Measurements from ENCODE around the gene MYO1G. TPM values are rescaled to one million over a fixed set of nuclear protein-coding genes. Genes with fewer than 3 reads are reported as not detected.

Gene MYO1G
- total RNA-seq, 2 experiments from 2014 or later = 155 to 157 TPM

DNA sequence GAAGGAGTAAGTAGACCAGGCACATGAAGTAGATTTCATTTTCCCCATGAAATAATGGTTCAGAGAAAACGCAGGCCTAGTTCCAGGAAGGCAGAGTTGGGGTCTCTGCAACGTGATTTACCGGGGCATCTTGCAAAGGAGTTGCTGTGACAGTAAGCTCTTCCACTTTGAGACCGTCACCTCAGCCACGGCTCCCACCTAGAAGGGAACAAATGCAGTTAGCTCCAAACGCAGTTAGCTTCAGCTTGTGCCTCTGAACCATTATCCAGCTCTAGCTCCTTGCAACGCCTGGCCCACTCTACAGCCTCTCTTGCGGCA, 7.0 kb upstream of the MYO1G start:
- H3K4me3 ChIP-seq (ENCODE audit: low read length) = peak overlapping the region; percentile 74
- peaks cover 36% of the 10 kb centered on the region for H3K36me3 ChIP-seq (ENCODE audit: insufficient read depth, low read length)
- no peaks in the 10 kb centered on the region for H3K27me3 Mint-ChIP-seq
- DNase-seq = no peak
- peak overlapping the region; percentile 95 for H3K4me3 Mint-ChIP-seq
- H3K9me3 ChIP-seq (ENCODE audit: control insufficient read depth in 1 of 2, insufficient read depth in 1 of 2, low read length in 2 of 2) = no peaks in the 10 kb centered on the region
- peak; percentile 20 for ATAC-seq (ENCODE audit: poor library complexity)
- peak overlapping the region; percentile 94 to 95 for H3K27ac ChIP-seq (ENCODE audit: low read depth in 1 of 2, low read length in 2 of 2)
- intact Hi-C loops (cut with DNase I, micrococcal nuclease) = loop anchor here (1.0 to 10.0 kb wide), 6 partner anchors 15 to 401 kb away; partner anchors contain the start of genes PPIA (in 1 of the 2), TBRG4 (in 1 of the 2), TMED4 (in 1 of the 2) and ZMIZ2 (in 1 of the 2)
- ChIA-PET CTCF (interaction anchor here (0.6 to 1.7 kb wide), 4 partner anchors 12 to 352 kb away, joined by 3 to 6 read pairs (median 4); no protein-coding TSS in a partner anchor), POLR2A (interaction anchor here (0.6 to 16.1 kb wide), 11 partner anchors 8 to 138 kb away, joined by 3 to 321 read pairs (median 6); partner anchors contain the start of genes CCM2, H2AZ2, PURB and TBRG4)
- H3K36me3 Mint-ChIP-seq (ENCODE audit: low read depth) = peaks cover 51% of the 10 kb centered on the region
- H3K27ac Mint-ChIP-seq = peak overlapping the region; percentile 95
- H3K4me1 ChIP-seq (ENCODE audit: insufficient read depth, low read length) = peaks cover 58% of the 10 kb centered on the region
- no peaks in the 10 kb centered on the region for H3K27me3 ChIP-seq (ENCODE audit: control insufficient read depth in 1 of 2, insufficient read depth in 2 of 2, low read length in 2 of 2)
- H3K4me1 Mint-ChIP-seq (ENCODE audit: low read depth) = peaks cover 56% of the 10 kb centered on the region
- no peaks in the 10 kb centered on the region for H3K9me3 Mint-ChIP-seq
- TF ChIP-seq, protein P1, sequence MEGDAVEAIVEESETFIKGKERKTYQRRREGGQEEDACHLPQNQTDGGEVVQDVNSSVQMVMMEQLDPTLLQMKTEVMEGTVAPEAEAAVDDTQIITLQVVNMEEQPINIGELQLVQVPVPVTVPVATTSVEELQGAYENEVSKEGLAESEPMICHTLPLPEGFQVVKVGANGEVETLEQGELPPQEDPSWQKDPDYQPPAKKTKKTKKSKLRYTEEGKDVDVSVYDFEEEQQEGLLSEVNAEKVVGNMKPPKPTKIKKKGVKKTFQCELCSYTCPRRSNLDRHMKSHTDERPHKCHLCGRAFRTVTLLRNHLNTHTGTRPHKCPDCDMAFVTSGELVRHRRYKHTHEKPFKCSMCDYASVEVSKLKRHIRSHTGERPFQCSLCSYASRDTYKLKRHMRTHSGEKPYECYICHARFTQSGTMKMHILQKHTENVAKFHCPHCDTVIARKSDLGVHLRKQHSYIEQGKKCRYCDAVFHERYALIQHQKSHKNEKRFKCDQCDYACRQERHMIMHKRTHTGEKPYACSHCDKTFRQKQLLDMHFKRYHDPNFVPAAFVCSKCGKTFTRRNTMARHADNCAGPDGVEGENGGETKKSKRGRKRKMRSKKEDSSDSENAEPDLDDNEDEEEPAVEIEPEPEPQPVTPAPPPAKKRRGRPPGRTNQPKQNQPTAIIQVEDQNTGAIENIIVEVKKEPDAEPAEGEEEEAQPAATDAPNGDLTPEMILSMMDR (IDR thresholded peaks at IDR 0.05) = no peak

DNA sequence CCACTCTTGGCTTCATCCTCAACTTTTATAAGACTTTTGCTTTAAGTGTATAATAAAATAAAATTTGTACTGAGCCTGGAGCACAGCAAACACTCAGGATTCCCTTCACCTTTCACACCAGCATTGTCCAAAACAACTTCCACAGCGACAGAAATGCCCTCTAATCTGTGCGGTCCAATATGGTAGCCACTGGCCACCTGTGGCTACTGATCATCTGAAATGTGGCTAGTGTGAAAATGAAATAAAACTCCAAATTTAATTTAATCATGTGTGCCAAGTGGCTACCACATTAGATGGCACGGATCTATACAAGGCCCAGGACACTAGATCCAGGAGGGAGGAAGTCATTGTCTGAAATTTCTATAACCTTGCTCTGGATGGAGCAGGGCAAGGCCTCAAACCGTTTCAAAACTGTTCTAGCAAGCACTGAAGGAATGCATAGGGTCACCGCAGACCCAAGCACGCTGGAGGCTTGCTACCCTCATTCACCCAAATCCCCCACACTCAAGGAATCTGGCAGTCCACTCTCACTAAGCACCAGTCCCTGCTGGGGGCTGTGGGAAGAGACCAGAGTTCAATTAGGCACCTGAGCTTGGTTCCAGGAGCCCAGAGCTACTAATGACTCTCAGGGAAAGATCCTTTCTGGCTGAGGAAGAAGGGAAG, 6.3 kb upstream of the MYO1G start:
- Histone ChIP-seq H3K4me1 (ENCODE audit: insufficient read depth, low read length) (peaks cover 65% of the 10 kb centered on the region), H3K36me3 (ENCODE audit: insufficient read depth, low read length) (peaks cover 36% of the 10 kb centered on the region), H3K27ac (ENCODE audit: low read depth in 1 of 2, low read length in 2 of 2) (peak overlapping the region; percentile 94 to 95), H3K27me3 (ENCODE audit: control insufficient read depth in 1 of 2, insufficient read depth in 2 of 2, low read length in 2 of 2) (no peaks in the 10 kb centered on the region), H3K9me3 (ENCODE audit: control insufficient read depth in 1 of 2, insufficient read depth in 1 of 2, low read length in 2 of 2) (no peaks in the 10 kb centered on the region), H3K4me3 (ENCODE audit: low read length) (peak overlapping the region; percentile 74)
- ChIA-PET CTCF (interaction anchor here (1.0 to 1.7 kb wide), 4 partner anchors 11 to 151 kb away, joined by 4 to 6 read pairs (median 4); no protein-coding TSS in a partner anchor), POLR2A (interaction anchor here (0.6 to 16.1 kb wide), 12 partner anchors 7 to 137 kb away, joined by 3 to 321 read pairs (median 8); partner anchors contain the start of genes CCM2, H2AZ2, PURB and TBRG4)
- TF ChIP-seq, protein P1 (IDR thresholded peaks at IDR 0.05) = no peak
- Mint-ChIP-seq H3K36me3 (ENCODE audit: low read depth) (peaks cover 51% of the 10 kb centered on the region), H3K27ac (peak overlapping the region; percentile 95), H3K9me3 (no peaks in the 10 kb centered on the region), H3K27me3 (no peaks in the 10 kb centered on the region), H3K4me1 (ENCODE audit: low read depth) (peaks cover 63% of the 10 kb centered on the region), H3K4me3 (peak overlapping the region; percentile 95)
- ATAC-seq (ENCODE audit: poor library complexity) = no peak
- peak in 1 of 14 experiments; percentile 14 for DNase-seq
- intact Hi-C loops (cut with DNase I, micrococcal nuclease) = loop anchor here in 1 of 2 experiments (5.0 to 10.0 kb wide), 5 partner anchors 42 to 400 kb away; partner anchors contain the start of genes PPIA, TBRG4, TMED4 and ZMIZ2

DNA sequence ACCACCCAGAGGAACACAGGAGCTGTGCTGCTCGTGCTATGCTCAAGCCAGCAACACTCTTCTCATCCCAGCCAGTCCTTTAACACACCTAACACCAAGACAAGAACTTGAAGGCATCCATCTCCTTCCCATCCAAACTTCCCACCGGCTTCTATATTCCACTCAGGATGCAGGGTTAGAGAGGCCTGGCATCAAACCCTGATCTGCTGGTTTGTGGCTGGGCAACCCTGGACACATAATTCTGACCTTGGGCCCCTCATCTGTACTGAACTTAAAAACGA, 5.6 kb upstream of the MYO1G start:
- ChIA-PET CTCF (no interaction called here), POLR2A (interaction anchor here (2.3 to 16.1 kb wide), 2 partner anchors 17 to 47 kb away, joined by 10 to 321 read pairs; no protein-coding TSS in a partner anchor)
- intact Hi-C loops (cut with DNase I, micrococcal nuclease) = loop anchor here in 1 of 2 experiments (10.0 kb wide), 1 partner anchor 400 kb away; the partner anchor contains the start of gene TMED4
- Mint-ChIP-seq H3K36me3 (ENCODE audit: low read depth) (peaks cover 51% of the 10 kb centered on the region), H3K9me3 (no peaks in the 10 kb centered on the region), H3K27me3 (no peaks in the 10 kb centered on the region), H3K4me3 (peak overlapping the region; percentile 95), H3K4me1 (ENCODE audit: low read depth) (peaks cover 71% of the 10 kb centered on the region), H3K27ac (peak overlapping the region; percentile 95)
- Histone ChIP-seq H3K27ac (ENCODE audit: low read depth in 1 of 2, low read length in 2 of 2) (peak overlapping the region; percentile 94 to 95), H3K9me3 (ENCODE audit: control insufficient read depth in 1 of 2, insufficient read depth in 1 of 2, low read length in 2 of 2) (no peaks in the 10 kb centered on the region), H3K4me1 (ENCODE audit: insufficient read depth, low read length) (peaks cover 72% of the 10 kb centered on the region), H3K36me3 (ENCODE audit: insufficient read depth, low read length) (peaks cover 36% of the 10 kb centered on the region), H3K4me3 (ENCODE audit: low read length) (no peak overlapping the region), H3K27me3 (ENCODE audit: control insufficient read depth in 1 of 2, insufficient read depth in 2 of 2, low read length in 2 of 2) (no peaks in the 10 kb centered on the region)
- ATAC-seq (ENCODE audit: poor library complexity) (no peak), DNase-seq (no peak)
- TF ChIP-seq, protein P1 (IDR thresholded peaks at IDR 0.05) = no peak
